BLaER1 treated with 17β-estradiol and CSF1 and Interleukin-3, amounts not matched to agents 10 nM and 100 nM (cell line): ENCODE data around the gene C6orf58.

Experiments used
- H3K27ac ChIP-seq, 11 experiments: shearing (Covaris generic); formaldehyde crosslinking; 2 replicates each; pipeline ENCODE4 v1.8.1; 2022
- H3K27me3 ChIP-seq, 11 experiments: shearing (Covaris generic); formaldehyde crosslinking; 2 replicates each; pipeline ENCODE4 v1.8.1; 2022
- H3K36me3 ChIP-seq, 11 experiments: shearing (Covaris generic); formaldehyde crosslinking; 2 replicates each; pipeline ENCODE4 v1.8.1; 2022
- H3K4me1 ChIP-seq, 10 experiments: shearing (Covaris generic); formaldehyde crosslinking; 2 replicates each; pipeline ENCODE4 v1.8.1; 2022
- H3K4me2 ChIP-seq, 11 experiments: shearing (Covaris generic); formaldehyde crosslinking; 2 replicates each; pipeline ENCODE4 v1.8.1; 2022
- H3K4me3 ChIP-seq, 10 experiments: shearing (Covaris generic); formaldehyde crosslinking; 2 replicates each; pipeline ENCODE4 v1.8.1; 2022
- H3K9ac ChIP-seq, 11 experiments: shearing (Covaris generic); formaldehyde crosslinking; 2 replicates each; pipeline ENCODE4 v1.8.1; 2022
- H3K9me3 ChIP-seq, 11 experiments: shearing (Covaris generic); formaldehyde crosslinking; replicated peaks in 1 of 11; 2 replicates each; pipeline ENCODE4 v1.8.1; 2022
- H4K20me1 ChIP-seq, 11 experiments: shearing (Covaris generic); formaldehyde crosslinking; 2 replicates each; pipeline ENCODE4 v1.8.1; 2022
- Cebpa-rat ChIP-seq, 11 experiments: shearing (Covaris generic); IDR thresholded peaks; 2 replicates each; pipeline ENCODE4 v1.8.1; 2022

C6orf58 gene

DNA sequence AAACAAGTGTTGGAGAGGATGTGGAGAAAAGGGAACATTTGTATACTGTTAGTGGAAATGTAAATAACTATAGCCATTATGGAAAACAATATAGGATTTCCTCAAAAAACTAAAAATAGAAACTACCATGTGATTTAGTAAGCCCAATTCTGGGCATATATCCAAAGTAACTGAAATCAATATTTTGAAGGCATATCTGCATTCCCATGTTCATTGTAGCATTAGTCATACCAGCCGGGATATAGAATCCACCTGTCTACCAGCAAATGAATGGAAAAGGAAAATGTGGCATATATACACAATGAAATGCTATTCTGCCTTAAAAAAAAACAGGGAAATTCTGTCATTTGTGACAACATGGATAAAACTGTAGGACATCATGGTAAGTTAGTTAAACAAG, 15.3 kb upstream of the C6orf58 start:
- Histone ChIP-seq H3K9ac (no peak overlapping the region), H3K4me3 (no peak overlapping the region), H3K4me1 (peaks cover 0 to 14% (median 0%) of the 10 kb centered on the region in 10 experiments; a peak in 3 of 20 replicates), H3K36me3 (no peaks in the 10 kb centered on the region), H3K27ac (no peak overlapping the region), H4K20me1 (no peaks in the 10 kb centered on the region), H3K9me3 (no peaks in the 10 kb centered on the region), H3K27me3 (no peaks in the 10 kb centered on the region), H3K4me2 (no peak overlapping the region)
- no peak for TF ChIP-seq Cebpa-rat (IDR thresholded peaks at IDR 0.05)

DNA sequence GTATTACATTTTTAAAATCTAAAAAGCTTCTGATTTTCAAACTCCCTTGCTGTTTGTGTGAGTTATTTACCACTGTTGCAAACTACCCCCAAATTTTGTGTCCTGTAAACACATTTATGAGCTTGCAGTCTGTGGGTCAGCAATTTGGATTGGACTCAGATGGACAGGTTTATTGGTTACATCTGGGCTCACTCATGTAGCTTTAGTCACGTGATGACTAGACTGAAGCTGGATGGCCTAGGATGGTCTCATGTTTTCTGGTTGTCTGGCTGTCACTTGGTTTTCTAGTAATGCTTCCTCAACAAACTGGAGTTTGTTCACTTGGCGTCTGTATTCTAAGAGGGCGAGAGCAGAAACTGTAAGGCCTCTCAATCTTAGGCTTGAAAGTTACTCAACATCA, 12.2 kb upstream of the C6orf58 start:
- Histone ChIP-seq H3K27me3 (no peaks in the 10 kb centered on the region), H3K27ac (no peak overlapping the region)

DNA sequence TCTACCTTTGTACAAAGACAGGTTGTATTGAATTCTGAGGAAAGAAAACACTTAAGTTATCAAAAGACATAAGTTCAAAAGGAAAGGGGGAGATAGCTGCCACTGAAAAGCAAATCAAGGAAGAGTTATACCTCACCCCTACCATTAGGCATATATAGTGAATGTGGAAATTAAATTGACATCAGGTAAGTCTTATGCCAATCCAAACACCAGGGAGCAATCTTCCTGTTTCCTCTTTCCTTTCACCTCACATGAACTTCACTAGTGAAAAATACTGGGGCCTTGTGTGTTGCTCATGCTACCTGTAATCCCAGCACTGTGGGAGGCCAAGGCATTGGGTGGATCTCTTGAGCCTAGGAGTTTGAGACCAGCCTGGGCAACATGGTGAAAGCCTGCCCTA, 10.9 kb upstream of the C6orf58 start:
- Histone ChIP-seq H3K9me3 (no peaks in the 10 kb centered on the region), H4K20me1 (no peaks in the 10 kb centered on the region), H3K4me2 (no peak overlapping the region), H3K4me1 (peaks cover 0 to 7% (median 0%) of the 10 kb centered on the region in 10 experiments; a peak in 6 of 20 replicates), H3K9ac (no peak overlapping the region), H3K4me3 (no peak overlapping the region), H3K36me3 (no peaks in the 10 kb centered on the region), H3K27ac (no peak overlapping the region), H3K27me3 (no peaks in the 10 kb centered on the region)
- TF ChIP-seq Cebpa-rat (IDR thresholded peaks at IDR 0.05), result no peak

More for the DNA sequence above, 12.2 kb upstream of the C6orf58 start:
- TF ChIP-seq Cebpa-rat (IDR thresholded peaks at IDR 0.05), result no peak
- Histone ChIP-seq H3K4me2 (no peak overlapping the region), H3K4me1 (peaks cover 0 to 4% (median 0%) of the 10 kb centered on the region in 10 experiments; a peak in 1 of 20 replicates), H3K9me3 (no peaks in the 10 kb centered on the region), H3K36me3 (no peaks in the 10 kb centered on the region), H3K4me3 (no peak overlapping the region), H3K9ac (no peak overlapping the region), H4K20me1 (no peaks in the 10 kb centered on the region)

DNA sequence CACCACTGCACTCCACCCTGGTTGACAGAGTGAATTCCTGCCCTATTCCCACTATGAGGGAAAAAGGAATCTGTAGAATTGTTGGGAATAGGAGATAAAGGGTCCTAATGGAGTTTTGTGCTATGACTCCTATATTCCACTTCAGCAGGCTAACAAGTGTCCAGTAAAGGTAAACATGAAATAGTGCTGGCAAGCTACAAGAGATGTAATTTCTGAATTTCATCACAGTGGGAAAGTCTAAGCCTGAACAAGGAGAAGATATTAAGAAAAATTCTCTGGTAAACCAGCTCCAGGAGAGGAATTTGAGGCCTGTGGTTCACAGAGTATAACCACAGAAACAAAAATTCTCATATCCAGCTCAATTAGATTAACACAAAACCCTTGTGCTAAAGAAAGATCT, 10.3 kb upstream of the C6orf58 start:
- Histone ChIP-seq H3K27me3 (no peaks in the 10 kb centered on the region), H3K27ac (no peak overlapping the region), H3K36me3 (no peaks in the 10 kb centered on the region), H3K4me2 (no peak overlapping the region), H3K4me1 (peaks cover 0 to 11% (median 0%) of the 10 kb centered on the region in 10 experiments; a peak in 6 of 20 replicates), H3K9ac (no peak overlapping the region), H3K9me3 (no peaks in the 10 kb centered on the region), H4K20me1 (no peaks in the 10 kb centered on the region), H3K4me3 (no peak overlapping the region)
- TF ChIP-seq Cebpa-rat (IDR thresholded peaks at IDR 0.05), result no peak

DNA sequence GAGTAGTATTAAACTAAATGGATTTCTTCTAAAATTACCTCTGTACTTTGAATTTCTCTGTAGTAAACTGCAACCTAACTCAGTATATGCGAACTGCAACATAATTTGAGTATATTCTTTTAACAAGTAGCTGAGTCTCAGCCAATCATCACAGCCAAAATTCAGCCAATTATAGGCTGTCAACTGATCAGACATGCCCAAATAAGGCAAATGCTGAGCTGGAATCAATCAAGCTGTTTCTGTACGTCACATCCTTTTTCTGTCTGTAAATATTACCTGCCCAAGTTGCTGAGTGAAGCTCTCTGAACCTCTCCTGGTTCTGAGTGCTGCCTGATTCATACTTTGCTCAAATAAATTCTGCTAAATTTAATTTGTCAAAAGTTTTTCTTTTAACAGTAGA, 9.5 kb upstream of the C6orf58 start:
- H3K36me3 ChIP-seq, result no peaks in the 10 kb centered on the region
- no peak for TF ChIP-seq Cebpa-rat (IDR thresholded peaks at IDR 0.05)
- no peaks in the 10 kb centered on the region for H4K20me1 ChIP-seq
- no peaks in the 10 kb centered on the region for H3K9me3 ChIP-seq
- H3K4me1 ChIP-seq, result peaks cover 0 to 11% (median 0%) of the 10 kb centered on the region in 10 experiments; a peak in 6 of 20 replicates
- no peak overlapping the region for H3K9ac ChIP-seq
- H3K4me3 ChIP-seq, result no peak overlapping the region
- H3K4me2 ChIP-seq, result no peak overlapping the region
- H3K27ac ChIP-seq, result no peak overlapping the region
- H3K27me3 ChIP-seq, result no peaks in the 10 kb centered on the region

DNA sequence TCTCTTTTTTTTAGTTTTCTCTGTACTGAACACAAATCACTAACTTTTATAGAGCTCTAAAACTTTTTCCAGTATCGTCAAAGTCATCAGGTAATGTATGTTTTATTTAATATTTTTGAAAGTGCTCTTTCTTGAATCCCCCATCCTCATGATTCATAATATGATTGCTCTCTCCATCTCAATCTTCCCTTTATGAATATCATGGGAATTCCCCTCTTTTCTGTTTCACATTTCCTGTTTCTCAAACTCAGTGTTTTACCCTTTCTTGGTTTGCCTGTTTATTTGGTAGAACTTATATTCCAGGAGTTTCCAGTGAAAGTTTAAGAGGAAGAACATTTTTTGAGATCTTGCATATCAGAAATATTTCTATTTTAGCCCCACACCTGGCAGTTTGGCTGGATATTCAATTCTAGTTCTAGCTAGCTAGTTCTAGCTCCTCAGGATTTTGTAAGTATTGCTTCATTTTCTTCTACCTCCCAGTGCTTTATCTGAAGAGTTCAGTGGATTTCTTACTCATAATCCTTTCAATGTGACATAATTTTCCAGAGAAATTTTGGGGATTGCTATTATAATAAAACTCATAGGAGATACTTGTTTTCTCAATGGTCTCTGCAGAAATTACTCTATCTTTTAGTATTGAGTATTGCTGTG, 6.1 kb upstream of the C6orf58 start:
- Histone ChIP-seq H3K4me2 (peak overlapping the region in 3 of 11 experiments; percentile 33 to 51 (median 44); a peak in 4 of 22 replicates), H3K27me3 (no peaks in the 10 kb centered on the region), H4K20me1 (no peaks in the 10 kb centered on the region), H3K4me3 (no peak overlapping the region), H3K9me3 (no peaks in the 10 kb centered on the region), H3K4me1 (peaks cover 0 to 11% (median 0%) of the 10 kb centered on the region in 10 experiments; a peak in 6 of 20 replicates), H3K9ac (no peak overlapping the region), H3K27ac (no peak overlapping the region), H3K36me3 (no peaks in the 10 kb centered on the region)
- no peak for TF ChIP-seq Cebpa-rat (IDR thresholded peaks at IDR 0.05)

DNA sequence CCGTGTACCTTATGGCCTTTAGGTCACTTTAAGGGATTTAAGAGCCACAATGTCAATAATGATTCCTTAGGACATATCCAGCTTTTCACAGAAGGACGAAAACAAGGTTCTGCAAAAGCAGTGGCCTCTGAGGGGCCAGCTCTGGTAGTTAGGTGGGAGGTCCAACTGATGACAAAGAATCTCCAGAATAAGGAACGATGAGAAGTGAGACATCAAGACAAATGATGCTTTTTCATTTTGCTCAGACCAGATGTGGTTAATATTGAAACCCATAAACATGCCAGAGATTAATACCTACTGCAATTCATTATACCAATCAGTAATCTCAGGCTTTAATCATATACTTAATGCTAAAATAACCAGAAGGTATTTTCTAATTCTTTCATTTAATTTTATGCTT, 1.9 kb downstream of the C6orf58 start:
- TF ChIP-seq Cebpa-rat (IDR thresholded peaks at IDR 0.05), result no peak
- peaks cover 0 to 7% (median 0%) of the 10 kb centered on the region in 10 experiments; a peak in 3 of 20 replicates for H3K4me1 ChIP-seq
- no peaks in the 10 kb centered on the region for H3K36me3 ChIP-seq
- no peaks in the 10 kb centered on the region for H3K9me3 ChIP-seq
- no peak overlapping the region for H3K27ac ChIP-seq
- no peak overlapping the region for H3K9ac ChIP-seq
- H3K4me2 ChIP-seq, result no peak overlapping the region
- H3K4me3 ChIP-seq, result no peak overlapping the region
- H3K27me3 ChIP-seq, result no peaks in the 10 kb centered on the region
- no peaks in the 10 kb centered on the region for H4K20me1 ChIP-seq

DNA sequence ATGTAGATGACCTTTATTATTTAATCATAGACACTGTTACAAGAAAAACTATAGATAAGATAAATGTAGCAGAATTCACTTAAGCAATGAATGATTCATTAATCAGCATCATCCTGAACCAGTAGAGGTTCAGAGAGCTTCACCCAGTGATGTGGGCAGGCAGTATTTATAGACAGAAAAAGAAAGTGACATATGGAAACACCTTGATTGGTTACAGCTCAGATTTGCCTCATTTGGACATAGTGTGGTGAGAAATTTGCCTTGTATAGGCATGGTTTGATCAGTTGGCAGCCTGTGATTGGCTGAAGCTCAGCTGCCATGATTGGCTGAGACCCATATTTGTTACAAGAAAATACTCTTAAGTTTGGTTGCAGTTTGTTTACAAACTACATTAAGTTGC, 4.6 kb downstream of the C6orf58 start:
- H3K27me3 ChIP-seq, result no peaks in the 10 kb centered on the region

DNA sequence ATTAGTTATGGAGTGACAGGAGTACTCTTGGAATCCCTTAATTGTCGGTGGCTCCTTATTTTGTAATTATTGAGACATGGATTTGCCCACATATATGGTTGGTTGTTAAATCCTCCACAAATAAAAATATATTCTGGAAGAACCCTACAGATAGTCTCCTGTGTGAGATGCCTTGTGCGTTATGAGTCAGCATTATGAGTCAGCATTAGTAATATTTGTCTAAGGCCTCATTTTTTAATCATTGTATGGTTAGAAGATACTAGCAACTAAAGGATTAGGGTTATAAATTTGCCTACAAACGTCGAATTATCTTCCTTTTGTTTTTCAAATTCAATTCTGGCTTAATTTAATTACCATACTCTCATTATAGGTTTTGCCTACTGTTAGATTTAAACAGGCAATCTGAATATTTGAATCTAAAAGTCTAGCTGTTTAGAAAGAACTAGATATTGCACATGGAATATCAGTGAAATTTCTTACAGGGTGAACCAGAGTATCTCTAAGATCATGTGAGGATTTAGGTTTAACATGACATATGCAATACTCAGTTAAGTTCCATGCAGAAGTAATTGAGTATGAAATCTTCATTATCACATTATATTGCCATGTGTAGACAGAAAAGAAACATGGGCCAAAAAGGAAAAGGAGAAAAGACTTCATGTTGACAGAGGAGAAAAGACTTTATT, 5.9 kb downstream of the C6orf58 start:
- H3K4me2 ChIP-seq, result no peak overlapping the region
- TF ChIP-seq Cebpa-rat (IDR thresholded peaks at IDR 0.05), result no peak
- no peaks in the 10 kb centered on the region for H3K36me3 ChIP-seq
- no peak overlapping the region for H3K9ac ChIP-seq
- H3K4me3 ChIP-seq, result no peak overlapping the region
- H3K4me1 ChIP-seq, result no peaks in the 10 kb centered on the region
- H3K9me3 ChIP-seq, result no peaks in the 10 kb centered on the region
- H3K27me3 ChIP-seq, result no peaks in the 10 kb centered on the region
- no peaks in the 10 kb centered on the region for H4K20me1 ChIP-seq
- no peak overlapping the region for H3K27ac ChIP-seq

More for the DNA sequence above, 4.6 kb downstream of the C6orf58 start:
- H3K9ac ChIP-seq, result no peak overlapping the region
- H3K9me3 ChIP-seq, result no peaks in the 10 kb centered on the region
- TF ChIP-seq Cebpa-rat (IDR thresholded peaks at IDR 0.05), result no peak
- H3K4me1 ChIP-seq, result peaks cover 0 to 7% (median 0%) of the 10 kb centered on the region in 10 experiments; a peak in 3 of 20 replicates
- H3K27ac ChIP-seq, result no peak overlapping the region
- H3K4me3 ChIP-seq, result no peak overlapping the region
- H4K20me1 ChIP-seq, result no peaks in the 10 kb centered on the region
- no peak overlapping the region for H3K4me2 ChIP-seq
- no peaks in the 10 kb centered on the region for H3K36me3 ChIP-seq

DNA sequence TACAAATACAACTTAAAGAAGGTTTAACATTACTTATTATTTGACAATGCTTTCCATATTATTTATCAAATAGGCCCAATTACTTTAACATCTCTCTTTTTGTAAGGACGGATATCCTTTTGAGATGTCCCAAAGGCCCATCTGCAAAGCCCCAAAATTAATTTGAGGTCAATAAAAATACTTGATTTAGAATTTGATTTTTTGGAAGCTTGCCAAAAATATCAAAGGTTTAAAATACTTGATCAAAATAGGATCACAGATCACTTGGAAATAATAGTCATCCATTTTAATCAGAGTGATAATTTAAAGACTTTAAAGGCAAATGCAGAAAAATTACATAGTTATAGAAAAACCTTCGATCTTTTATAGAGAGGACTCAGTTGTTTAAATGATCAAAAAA, 8.1 kb downstream of the C6orf58 start:
- Histone ChIP-seq H3K4me3 (no peak overlapping the region), H3K36me3 (no peaks in the 10 kb centered on the region), H3K27me3 (no peaks in the 10 kb centered on the region), H3K4me1 (no peaks in the 10 kb centered on the region), H3K9ac (no peak overlapping the region), H3K4me2 (no peak overlapping the region), H4K20me1 (no peaks in the 10 kb centered on the region), H3K9me3 (no peaks in the 10 kb centered on the region), H3K27ac (no peak overlapping the region)
- no peak for TF ChIP-seq Cebpa-rat (IDR thresholded peaks at IDR 0.05)
